AG10803 (cell line): ENCODE measurements around the gene LIMS2.

Experiments used
- DNase-seq: peaks from one replicate; pipeline ENCODE4 v3.0.0; 2010; ENCODE audit warnings: low read depth
- H3K4me3 ChIP-seq: 2 replicates; pipeline ENCODE4 v1.5.1; 2011; ENCODE audit warnings: mild to moderate bottlenecking, low read length, control low read depth
- TF ChIP-seq, protein P1 (sequence below): conservative IDR thresholded peaks from 2 replicates; pipeline ENCODE4 v1.5.1; 2011; ENCODE audit warnings: mild to moderate bottlenecking, low read length, control low read depth, inconsistent platforms

Gene LIMS2

DNA sequence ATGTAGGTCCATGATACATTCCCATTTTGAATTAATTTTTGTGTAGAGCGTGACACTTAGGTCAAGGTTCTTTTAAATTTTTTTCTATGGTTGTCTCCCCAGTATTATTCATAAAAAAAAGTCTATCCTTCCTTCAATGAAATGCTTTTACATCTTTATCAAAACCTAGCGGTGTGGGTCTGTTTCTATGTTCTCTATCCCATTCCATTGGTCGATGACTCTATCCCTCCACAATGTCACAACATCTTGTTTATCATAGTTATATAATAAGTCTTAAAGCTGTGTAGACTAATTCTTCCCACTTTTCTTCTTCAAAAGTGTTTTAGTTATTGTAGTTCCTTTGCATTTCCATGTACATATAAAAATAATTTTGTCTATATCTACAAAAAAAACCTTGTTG lies 76.6 kb downstream of the LIMS2 start:
- TF ChIP-seq, protein P1, sequence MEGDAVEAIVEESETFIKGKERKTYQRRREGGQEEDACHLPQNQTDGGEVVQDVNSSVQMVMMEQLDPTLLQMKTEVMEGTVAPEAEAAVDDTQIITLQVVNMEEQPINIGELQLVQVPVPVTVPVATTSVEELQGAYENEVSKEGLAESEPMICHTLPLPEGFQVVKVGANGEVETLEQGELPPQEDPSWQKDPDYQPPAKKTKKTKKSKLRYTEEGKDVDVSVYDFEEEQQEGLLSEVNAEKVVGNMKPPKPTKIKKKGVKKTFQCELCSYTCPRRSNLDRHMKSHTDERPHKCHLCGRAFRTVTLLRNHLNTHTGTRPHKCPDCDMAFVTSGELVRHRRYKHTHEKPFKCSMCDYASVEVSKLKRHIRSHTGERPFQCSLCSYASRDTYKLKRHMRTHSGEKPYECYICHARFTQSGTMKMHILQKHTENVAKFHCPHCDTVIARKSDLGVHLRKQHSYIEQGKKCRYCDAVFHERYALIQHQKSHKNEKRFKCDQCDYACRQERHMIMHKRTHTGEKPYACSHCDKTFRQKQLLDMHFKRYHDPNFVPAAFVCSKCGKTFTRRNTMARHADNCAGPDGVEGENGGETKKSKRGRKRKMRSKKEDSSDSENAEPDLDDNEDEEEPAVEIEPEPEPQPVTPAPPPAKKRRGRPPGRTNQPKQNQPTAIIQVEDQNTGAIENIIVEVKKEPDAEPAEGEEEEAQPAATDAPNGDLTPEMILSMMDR: no peak
- peak; percentile 32 for DNase-seq
- no peak overlapping the region for H3K4me3 ChIP-seq

DNA sequence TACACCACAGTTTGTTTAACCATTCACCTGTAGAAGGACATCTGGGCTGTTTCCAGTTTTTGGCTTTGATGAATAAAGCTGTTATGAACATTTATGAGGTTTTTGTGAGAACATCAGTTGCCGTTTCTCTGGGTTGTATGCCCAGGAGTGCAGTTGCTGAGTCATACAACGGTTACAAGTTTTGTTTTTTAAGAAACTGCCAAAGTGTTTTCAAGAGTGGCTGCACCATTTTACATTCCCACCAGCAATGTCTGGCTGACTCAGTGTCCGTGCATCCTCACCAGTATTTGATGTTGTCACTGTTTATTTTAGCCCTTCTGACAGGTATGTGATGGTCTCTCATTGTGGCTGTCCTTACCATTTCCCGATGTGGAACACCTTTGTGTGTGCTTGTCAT lies 77.3 kb downstream of the LIMS2 start:
- peak; percentile 56 for DNase-seq
- TF ChIP-seq, protein P1: no peak

DNA sequence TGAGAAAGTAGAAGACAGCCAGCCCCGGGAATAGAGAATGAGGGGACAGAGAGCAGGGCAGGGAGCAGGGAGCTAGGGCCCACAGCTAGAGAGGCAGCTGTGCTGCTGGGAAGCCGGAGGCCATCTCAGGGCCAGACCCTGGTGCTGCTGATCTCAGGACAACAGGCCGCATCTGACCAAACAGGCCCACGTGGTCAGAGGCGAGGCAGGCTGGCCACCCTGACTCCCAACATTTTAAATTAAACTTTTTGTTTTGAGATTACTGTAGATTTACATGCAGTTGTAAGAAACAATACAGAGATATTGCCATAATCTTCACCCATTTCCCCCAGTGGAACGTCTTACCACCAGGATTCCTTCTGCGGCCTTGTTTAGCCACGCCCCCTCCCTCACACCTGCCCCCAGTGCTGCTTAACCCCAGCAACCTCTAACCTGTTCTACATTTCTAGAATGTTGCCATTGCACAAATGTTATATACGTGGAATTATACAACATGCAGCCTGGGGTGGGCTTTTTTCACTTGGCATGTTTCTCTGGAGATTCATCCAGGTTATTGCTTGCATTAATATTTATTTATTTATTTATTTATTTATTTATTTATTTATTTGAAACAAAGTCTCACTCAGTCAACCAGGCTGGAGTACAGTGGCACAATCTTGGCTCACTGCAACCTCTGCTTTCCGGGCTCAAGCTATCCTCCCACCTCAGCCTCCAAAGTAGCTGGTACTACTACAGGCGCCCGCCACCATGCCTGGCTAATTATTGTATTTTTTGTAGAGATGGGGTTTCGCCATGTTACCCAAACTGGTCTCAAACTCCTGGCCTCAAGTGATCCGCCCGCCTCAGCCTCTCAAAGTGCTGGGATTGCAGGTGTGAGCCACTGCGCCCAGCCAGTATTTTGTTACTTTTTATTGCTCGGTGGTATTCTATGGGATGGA lies 78.0 kb downstream of the LIMS2 start:
- no peak overlapping the region for H3K4me3 ChIP-seq
- DNase-seq: no peak
- TF ChIP-seq, protein P1: no peak

More for the DNA sequence above, 77.3 kb downstream of the LIMS2 start:
- no peak overlapping the region for H3K4me3 ChIP-seq

- no peak for DNase-seq
- TF ChIP-seq, protein P1: no peak
These were observed 78.9 kb downstream of the LIMS2 start for GRCh38 chr2:127596311-127597045.

GRCh38 chr2:127594116-127594591 lies 81.2 kb downstream of the LIMS2 start:
- TF ChIP-seq, protein P1: no peak
- DNase-seq: no peak
- no peak overlapping the region for H3K4me3 ChIP-seq

More at GRCh38 chr2:127596311-127597045, 78.9 kb downstream of the LIMS2 start:
- H3K4me3 ChIP-seq: no peak overlapping the region

DNA sequence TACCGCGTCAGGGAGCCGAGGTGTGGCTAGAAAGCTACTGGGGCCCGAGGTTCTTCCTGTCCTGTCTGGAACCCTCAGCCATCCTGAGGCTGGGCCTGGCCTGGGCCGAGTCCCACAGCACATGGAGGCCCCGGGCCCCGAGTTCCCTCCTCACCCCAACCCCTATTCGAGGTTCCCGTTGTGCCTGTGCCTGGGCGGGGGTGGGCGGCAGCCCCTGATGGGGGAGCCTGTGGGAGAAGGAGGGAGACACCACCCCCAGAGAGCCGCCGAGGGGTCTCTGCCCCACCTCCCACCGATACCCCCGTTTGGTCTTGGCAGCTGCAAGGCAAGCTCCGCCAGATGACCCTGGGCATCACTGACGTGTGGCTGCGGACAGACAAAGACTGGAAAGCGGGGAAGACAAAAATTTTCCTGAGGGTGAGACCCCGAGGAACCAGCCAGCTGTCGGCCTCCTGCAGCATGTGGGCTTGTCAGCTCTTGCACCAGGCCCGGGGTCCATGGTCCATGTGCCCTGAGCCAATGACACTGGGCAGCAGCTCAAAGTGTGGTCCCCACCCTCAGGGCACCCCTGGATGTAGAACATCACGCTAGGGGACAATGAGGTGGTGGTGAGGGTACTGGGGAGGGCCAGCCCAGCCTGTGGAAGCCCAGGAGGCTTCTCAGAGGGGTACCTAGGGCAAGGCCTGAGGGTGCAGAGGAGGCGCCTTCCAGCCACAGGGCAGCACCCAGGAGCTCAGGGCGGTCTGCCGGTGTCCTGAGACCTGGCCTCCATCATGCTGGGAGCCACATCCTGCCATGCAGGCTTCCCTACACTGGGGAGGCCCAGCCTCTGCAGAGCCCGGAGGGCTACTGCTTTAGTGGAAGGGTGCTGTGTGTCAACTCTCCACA lies 81.9 kb downstream of the LIMS2 start:
- H3K4me3 ChIP-seq: no peak overlapping the region
- TF ChIP-seq, protein P1: no peak
- DNase-seq: no peak
